Loucy (cell line): ENCODE measurements around the gene GPRIN2.
"Not testable (repeated sequence)": the region's sequence is repeated elsewhere in the genome, so short reads cannot be mapped to it uniquely, and the experiment has no call there.

Source experiments
- EZH2phosphoT487 ChIP-seq: fragments of 200-600 bp; IDR thresholded peaks from 2 replicates; pipeline ENCODE4 v1.6.1; 2018; ENCODE audit warnings: antibody characterized with exemption, mild to moderate bottlenecking, moderate library complexity, borderline replicate concordance
- TF ChIP-seq, protein P1 (sequence below): fragments of 200-600 bp; sonication (generic); conservative IDR thresholded peaks from 2 replicates; pipeline ENCODE4 v1.5.1; 2014; ENCODE audit warnings: mild to moderate bottlenecking, antibody characterized with exemption, low read length

DNA sequence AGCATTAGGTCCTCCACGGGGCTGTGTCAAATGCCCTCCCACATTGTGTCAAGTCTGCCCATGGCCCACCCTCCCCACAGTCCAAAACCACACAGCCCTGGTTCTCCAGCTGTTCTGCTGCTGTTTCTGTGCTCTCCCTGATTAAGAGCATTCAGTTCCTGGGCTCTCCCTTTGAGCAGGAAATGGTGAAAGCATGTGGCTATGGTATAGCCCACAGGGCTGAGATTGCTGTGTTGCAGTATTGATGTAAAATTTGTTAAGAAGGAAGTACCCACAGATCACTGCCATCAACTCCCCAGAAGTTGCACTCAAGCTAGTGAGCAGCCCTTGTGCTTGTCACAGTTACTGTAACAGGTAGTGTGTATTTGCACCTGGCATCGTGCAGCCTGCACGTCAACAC is 31.8 kb upstream of the GPRIN2 start:
- TF ChIP-seq EZH2phosphoT487: not testable (repeated sequence)
- TF ChIP-seq, protein P1, sequence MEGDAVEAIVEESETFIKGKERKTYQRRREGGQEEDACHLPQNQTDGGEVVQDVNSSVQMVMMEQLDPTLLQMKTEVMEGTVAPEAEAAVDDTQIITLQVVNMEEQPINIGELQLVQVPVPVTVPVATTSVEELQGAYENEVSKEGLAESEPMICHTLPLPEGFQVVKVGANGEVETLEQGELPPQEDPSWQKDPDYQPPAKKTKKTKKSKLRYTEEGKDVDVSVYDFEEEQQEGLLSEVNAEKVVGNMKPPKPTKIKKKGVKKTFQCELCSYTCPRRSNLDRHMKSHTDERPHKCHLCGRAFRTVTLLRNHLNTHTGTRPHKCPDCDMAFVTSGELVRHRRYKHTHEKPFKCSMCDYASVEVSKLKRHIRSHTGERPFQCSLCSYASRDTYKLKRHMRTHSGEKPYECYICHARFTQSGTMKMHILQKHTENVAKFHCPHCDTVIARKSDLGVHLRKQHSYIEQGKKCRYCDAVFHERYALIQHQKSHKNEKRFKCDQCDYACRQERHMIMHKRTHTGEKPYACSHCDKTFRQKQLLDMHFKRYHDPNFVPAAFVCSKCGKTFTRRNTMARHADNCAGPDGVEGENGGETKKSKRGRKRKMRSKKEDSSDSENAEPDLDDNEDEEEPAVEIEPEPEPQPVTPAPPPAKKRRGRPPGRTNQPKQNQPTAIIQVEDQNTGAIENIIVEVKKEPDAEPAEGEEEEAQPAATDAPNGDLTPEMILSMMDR: not testable (repeated sequence)
